ENCODE measurements around the gene AHCYL2.
"Not testable (repeated sequence)": the region's sequence is repeated elsewhere in the genome, so short reads cannot be mapped to it uniquely, and the experiment has no call there.

The AHCYL2 gene

DNA sequence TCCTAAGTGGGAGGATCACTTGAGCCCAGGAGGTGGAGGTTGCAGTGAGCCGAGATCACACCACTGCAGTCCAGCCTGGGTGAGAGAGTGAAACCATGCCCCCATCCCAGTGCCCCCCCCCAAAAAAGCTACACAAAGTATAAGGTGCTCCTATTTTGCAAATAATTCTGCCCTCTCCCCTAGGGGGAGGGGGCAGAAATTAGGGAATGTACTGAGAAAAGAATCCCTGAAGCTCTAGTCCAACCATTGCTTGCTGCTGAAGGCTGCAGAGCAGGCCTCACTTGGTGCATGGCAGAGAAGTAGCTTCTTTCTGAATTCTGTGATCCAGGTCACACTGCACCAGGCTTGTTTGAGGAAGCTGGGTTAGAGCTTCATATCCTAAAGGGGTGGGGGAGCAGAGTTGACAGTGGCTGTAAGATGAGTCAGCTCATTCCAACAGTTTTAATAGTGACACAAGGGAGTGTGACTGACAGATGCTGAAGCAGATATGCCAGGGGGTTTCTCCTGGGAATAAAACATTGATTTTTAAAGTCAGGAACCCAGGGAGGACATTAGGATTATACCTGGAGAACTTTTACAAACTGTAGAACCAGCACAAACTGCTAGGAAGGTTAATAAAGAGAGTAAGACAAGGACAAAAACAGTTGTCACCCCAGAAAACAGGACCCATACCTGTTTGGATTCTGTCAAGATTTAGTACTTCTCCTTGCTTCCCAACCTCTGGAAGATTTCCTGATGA, 176.6 kb downstream of the AHCYL2 start:
- in situ Hi-C loops (cut with MboI; ENCODE audit: low sequenced_read_pairs, unreplicated experiment): no loop called here
- DNase-seq (ENCODE audit: low spot score): no peak

DNA sequence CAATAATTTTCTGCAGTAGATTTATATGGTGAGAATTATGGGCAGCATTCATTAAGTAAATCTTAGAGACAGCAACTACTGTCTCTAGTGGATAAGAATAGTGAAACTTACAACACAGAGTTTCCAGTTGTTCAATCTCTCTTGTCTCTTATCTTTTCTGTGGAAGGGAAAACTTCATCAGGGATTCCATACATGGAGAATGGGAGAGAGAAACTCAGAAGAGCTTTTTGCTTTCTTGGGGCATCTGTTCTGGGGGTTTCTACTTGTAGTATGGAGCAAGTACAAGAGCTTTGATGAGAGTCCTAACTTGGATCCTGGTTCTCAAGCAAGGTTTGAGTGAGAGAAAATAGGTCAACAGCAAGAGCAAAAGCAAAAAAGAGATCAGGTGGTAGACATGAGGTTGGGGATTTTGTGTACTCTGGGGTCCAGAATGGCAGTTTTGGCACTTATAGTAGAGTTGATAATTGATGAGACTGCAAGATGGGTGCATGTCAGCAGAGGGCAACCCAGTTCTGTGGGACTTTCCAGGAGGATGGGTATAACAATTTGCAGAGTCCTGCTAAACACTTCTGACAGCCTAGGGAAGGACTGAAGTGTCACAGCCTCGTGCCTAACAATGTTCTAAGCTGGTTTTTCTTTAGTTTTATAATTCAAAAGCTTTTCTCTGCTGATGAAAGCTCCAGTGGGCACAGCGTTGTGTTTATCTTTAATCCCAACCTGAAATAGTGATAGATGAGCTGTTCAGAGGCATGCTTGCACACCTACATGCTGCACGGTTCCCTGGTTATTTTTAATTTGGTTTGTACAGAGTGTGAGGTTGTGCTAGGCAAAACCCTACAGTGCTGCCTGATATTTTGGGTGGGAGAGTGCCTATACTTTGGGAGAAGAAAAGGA, 177.4 kb downstream of the AHCYL2 start:
- TF ChIP-seq, protein P1, sequence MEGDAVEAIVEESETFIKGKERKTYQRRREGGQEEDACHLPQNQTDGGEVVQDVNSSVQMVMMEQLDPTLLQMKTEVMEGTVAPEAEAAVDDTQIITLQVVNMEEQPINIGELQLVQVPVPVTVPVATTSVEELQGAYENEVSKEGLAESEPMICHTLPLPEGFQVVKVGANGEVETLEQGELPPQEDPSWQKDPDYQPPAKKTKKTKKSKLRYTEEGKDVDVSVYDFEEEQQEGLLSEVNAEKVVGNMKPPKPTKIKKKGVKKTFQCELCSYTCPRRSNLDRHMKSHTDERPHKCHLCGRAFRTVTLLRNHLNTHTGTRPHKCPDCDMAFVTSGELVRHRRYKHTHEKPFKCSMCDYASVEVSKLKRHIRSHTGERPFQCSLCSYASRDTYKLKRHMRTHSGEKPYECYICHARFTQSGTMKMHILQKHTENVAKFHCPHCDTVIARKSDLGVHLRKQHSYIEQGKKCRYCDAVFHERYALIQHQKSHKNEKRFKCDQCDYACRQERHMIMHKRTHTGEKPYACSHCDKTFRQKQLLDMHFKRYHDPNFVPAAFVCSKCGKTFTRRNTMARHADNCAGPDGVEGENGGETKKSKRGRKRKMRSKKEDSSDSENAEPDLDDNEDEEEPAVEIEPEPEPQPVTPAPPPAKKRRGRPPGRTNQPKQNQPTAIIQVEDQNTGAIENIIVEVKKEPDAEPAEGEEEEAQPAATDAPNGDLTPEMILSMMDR (IDR thresholded peaks at IDR 0.05; ENCODE audit: borderline replicate concordance, control extremely low read depth, extremely low read depth, insufficient read depth, missing control alignments): peak; percentile 25
- in situ Hi-C loops (cut with MboI; ENCODE audit: low sequenced_read_pairs, unreplicated experiment): no loop called here
- peak; percentile 35 for DNase-seq (ENCODE audit: low spot score)

More for the DNA sequence above, 176.6 kb downstream of the AHCYL2 start:
- TF ChIP-seq, protein P1 (IDR thresholded peaks at IDR 0.05; ENCODE audit: borderline replicate concordance, control extremely low read depth, extremely low read depth, insufficient read depth, missing control alignments): no peak

DNA sequence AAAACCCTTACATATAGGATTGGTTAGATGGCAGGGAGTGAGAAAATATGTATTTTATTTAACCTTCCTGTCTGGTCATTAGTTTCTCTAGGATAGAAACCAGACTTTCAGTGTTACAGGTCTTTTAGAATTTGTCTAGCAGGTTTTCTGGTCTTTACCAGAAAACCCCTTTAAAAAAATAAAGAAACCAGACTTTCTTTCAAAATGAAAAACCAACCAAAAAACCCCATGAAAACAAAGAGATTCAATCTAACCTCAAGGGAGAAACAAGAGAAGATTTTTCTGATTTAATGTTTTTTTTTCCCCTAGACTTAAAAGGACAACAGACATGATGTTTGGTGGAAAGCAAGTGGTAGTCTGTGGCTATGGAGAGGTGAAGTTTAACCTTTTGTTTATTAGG, 180.7 kb downstream of the AHCYL2 start:
- DNase-seq (ENCODE audit: low spot score): no peak

DNA sequence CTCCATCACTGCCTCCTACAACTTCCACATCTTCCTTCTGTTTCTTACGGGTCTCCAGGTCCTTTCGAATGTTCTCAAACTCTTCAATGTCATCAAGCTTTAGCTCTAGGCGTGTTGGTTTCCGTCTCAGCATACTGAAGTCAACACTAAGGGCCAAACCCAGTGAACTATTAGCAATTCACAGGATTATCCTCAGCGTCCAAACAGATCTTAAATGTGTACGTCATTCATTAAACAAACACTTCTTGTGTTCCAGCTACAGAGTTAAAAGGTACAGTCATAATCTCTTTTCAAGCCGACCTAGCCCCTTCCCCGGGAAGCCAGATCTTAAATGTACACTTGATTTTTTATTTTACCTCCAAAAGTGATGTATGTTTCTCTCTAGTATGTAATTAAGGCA, 185.4 kb downstream of the AHCYL2 start:
- in situ Hi-C loops (cut with MboI; ENCODE audit: low sequenced_read_pairs, unreplicated experiment); DNase-seq (ENCODE audit: low spot score): not testable (repeated sequence)

More for the DNA sequence above, 180.7 kb downstream of the AHCYL2 start:
- TF ChIP-seq, protein P1 (IDR thresholded peaks at IDR 0.05; ENCODE audit: borderline replicate concordance, control extremely low read depth, extremely low read depth, insufficient read depth, missing control alignments): no peak
- in situ Hi-C loops (cut with MboI; ENCODE audit: low sequenced_read_pairs, unreplicated experiment): no loop called here

DNA sequence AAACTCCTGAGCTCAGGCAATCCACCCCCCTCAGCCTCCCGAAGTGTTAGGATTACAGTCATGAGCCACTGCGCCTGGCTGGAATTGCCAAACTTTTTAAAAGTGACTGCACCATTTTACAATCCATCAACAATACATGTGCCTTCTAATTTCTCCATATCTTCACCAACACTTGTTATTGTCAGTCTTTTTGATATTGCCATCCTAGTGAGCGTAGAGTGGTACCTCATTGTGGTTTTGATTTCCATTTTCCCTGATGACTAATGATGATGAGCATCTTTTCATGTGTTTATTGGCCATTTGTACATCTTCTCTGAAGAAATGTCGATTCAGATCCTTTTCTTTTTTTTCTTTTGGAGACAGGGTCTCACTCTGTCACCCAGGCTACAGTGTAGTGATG, 187.7 kb downstream of the AHCYL2 start:
- in situ Hi-C loops (cut with MboI; ENCODE audit: low sequenced_read_pairs, unreplicated experiment): no loop called here
- no peak for DNase-seq (ENCODE audit: low spot score)
- TF ChIP-seq, protein P1 (IDR thresholded peaks at IDR 0.05; ENCODE audit: borderline replicate concordance, control extremely low read depth, extremely low read depth, insufficient read depth, missing control alignments): no peak

DNA sequence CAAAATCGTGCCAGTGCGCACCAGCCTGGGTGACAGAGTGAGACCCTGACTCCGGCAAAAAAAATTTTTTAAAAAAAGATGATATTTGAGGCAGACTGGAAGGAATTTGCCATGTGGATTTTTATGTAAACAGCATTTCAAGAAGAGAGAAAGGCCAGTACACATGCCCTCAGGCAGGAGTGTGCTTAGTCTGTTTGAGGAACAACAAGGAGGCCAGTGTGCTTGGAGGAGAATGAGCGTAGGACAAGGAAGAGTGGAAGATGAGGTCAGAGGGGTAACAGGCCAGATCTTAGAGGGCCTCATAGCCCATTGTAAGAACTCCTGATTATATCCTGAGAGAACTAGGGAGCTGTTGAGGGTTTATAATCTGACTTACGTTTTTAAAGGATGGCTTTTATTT, 192.2 kb downstream of the AHCYL2 start:
- in situ Hi-C loops (cut with MboI; ENCODE audit: low sequenced_read_pairs, unreplicated experiment): no loop called here
- TF ChIP-seq, protein P1 (IDR thresholded peaks at IDR 0.05; ENCODE audit: borderline replicate concordance, control extremely low read depth, extremely low read depth, insufficient read depth, missing control alignments): no peak

More for the DNA sequence above, 192.2 kb downstream of the AHCYL2 start:
- DNase-seq (ENCODE audit: low spot score): no peak
